Natural killer cell (primary cell): ENCODE measurements around the gene PORCN. TPM values are rescaled to one million over a fixed set of nuclear protein-coding genes. Genes with fewer than 3 reads are reported as not detected.
A peak's percentile ranks its signal among the peaks of the same experiment; 100 is the strongest.

Experiments
- ATAC-seq, 3 donors: fragments of 150-1000 bp in 2 of 3; fragments of 200-7000 bp in 1 of 3; cut with Tn5 transposase; 1 replicate in 1 of 3; 2 replicates in 2 of 3; pipeline ENCODE4 v1.10.0; 2021; ENCODE audit warnings: mild to moderate bottlenecking in 2 of 3, moderate library complexity in 2 of 3
- DNase-seq, 2 donors: peaks; one replicate each; pipeline versions ENCODE4 v3.0.0 to v3.0.0-alpha.2; 2013 to 2021; ENCODE audit warnings: mixed read lengths in 1 of 2
- H3K27ac ChIP-seq: one replicate; pipeline ENCODE4 v1.5.1; 2013; ENCODE audit warnings: mild to moderate bottlenecking, low read length
- H3K27me3 ChIP-seq: one replicate; pipeline ENCODE4 v1.6.1; 2013; ENCODE audit warnings: low read length; ENCODE audit not compliant: control insufficient read depth, insufficient read depth
- H3K36me3 ChIP-seq: one replicate; pipeline ENCODE4 v1.6.1; 2013; ENCODE audit warnings: low read length; ENCODE audit not compliant: control insufficient read depth, insufficient read depth
- H3K4me1 ChIP-seq: one replicate; pipeline ENCODE4 v1.6.1; 2013; ENCODE audit warnings: low read length; ENCODE audit not compliant: control insufficient read depth, insufficient read depth
- H3K4me3 ChIP-seq: one replicate; pipeline ENCODE4 v1.5.1; 2013; ENCODE audit warnings: low read length
- H3K9me3 ChIP-seq: one replicate; pipeline ENCODE4 v1.6.1; 2013; ENCODE audit warnings: low read length; ENCODE audit not compliant: control insufficient read depth, insufficient read depth
- H3K27ac Mint-ChIP-seq, 2 donors: one replicate each; pipeline ENCODE4 v1.8.0; 2022; ENCODE audit warnings: mild to moderate bottlenecking in 2 of 2, mixed read lengths in 2 of 2, moderate library complexity in 1 of 2
- H3K27me3 Mint-ChIP-seq, 2 donors: one replicate each; pipeline ENCODE4 v1.8.0; 2022; ENCODE audit warnings: low read depth in 2 of 2, mixed read lengths in 2 of 2
- H3K36me3 Mint-ChIP-seq: one replicate; pipeline ENCODE4 v1.8.0; 2022; ENCODE audit warnings: mixed read lengths
- H3K4me1 Mint-ChIP-seq, 2 donors: one replicate each; pipeline ENCODE4 v1.8.0; 2022; ENCODE audit warnings: mixed read lengths in 2 of 2
- H3K4me3 Mint-ChIP-seq: one replicate; pipeline ENCODE4 v1.8.0; 2022; ENCODE audit warnings: mild to moderate bottlenecking, moderate library complexity, mixed read lengths
- H3K9me3 Mint-ChIP-seq, 2 donors: one replicate each; pipeline ENCODE4 v1.8.0; 2022; ENCODE audit warnings: mixed read lengths in 2 of 2
- CTCF ChIP-seq: fragments of 200-600 bp; IDR thresholded peaks from one replicate; pipeline ENCODE4 v1.8.0; 2022; ENCODE audit warnings: antibody characterized with exemption
- WGBS: methylation state at CpG from one replicate; pipeline ENCODE4 v1.1.7; 2013; ENCODE audit warnings: missing lambda C conversion rate; ENCODE audit not compliant: insufficient coverage; 5-methylcytosine and 5-hydroxymethylcytosine counted together
- intact Hi-C: fragments of 100-400 bp; cut with micrococcal nuclease; formaldehyde crosslinking; loops from one replicate; pipeline ENCODE4 v1.14.2; 2022
- total RNA-seq, 4 donors: library from RNA; stranded (reverse); fragments of 120-200 nt in 1 of 4; gene quantifications; one replicate each; pipeline versions ENCODE4 v1.2.3 to v1.2.4, GENCODE V29; 2013 to 2022

Gene PORCN
- total RNA-seq, 3 donors from 2014 or later (not counting 1 experiment from before 2014, with no cell fraction given) = 29.6 to 33.1 (median 31.1) TPM

DNA sequence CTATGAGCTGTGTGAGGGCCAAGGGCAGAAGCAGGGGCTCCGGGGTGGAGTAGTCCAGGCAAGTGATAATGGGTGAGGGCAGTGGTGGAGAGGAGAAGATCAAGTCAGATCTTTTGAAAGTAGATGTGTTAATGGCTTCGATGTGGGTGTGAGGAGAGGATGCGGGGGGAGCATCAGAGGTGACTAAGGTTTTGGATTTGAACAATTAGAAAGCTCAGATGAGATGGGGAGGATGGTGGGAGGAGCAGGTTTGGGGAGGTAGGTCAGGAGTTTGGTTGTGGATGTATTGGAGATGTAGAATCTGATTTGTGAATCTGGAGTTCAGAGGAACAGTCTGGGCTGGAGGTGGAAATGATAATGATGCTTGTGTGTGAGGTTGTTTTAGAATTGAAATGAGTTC lies 28.2 kb upstream of the PORCN start:
- ATAC-seq (no peak), DNase-seq (no peak)
- no peaks in the 10 kb centered on the region for H3K27me3 ChIP-seq
- WGBS = 93% methylated on average over 3 of the region's 3 CpGs
- H3K27me3 Mint-ChIP-seq = no peaks in the 10 kb centered on the region
- H3K4me1 Mint-ChIP-seq = peaks cover 14 to 41% of the 10 kb centered on the region in 2 donors
- H3K36me3 ChIP-seq = peaks cover 14% of the 10 kb centered on the region
- TF ChIP-seq CTCF = no peak
- H3K36me3 Mint-ChIP-seq = no peaks in the 10 kb centered on the region
- no peak overlapping the region for H3K4me3 ChIP-seq
- peak overlapping the region; percentile 10 to 73 for H3K27ac Mint-ChIP-seq
- no peaks in the 10 kb centered on the region for H3K9me3 ChIP-seq
- H3K4me1 ChIP-seq = peaks cover 18% of the 10 kb centered on the region
- intact Hi-C loops = no loop called here
- no peaks in the 10 kb centered on the region for H3K9me3 Mint-ChIP-seq
- no peak overlapping the region for H3K4me3 Mint-ChIP-seq
- H3K27ac ChIP-seq = no peak overlapping the region

- intact Hi-C loops = no loop called here
Observed at GRCh38 chrX:48482526-48482925, 26.3 kb upstream of the PORCN start.

GRCh38 chrX:48487362-48487798 lies 21.4 kb upstream of the PORCN start:
- Mint-ChIP-seq H3K4me3 (peak overlapping the region; percentile 31), H3K9me3 (no peaks in the 10 kb centered on the region), H3K27me3 (no peaks in the 10 kb centered on the region), H3K27ac (peak overlapping the region; percentile 81 to 86), H3K4me1 (peaks cover 18 to 20% of the 10 kb centered on the region in 2 donors), H3K36me3 (no peaks in the 10 kb centered on the region)
- ATAC-seq = peak; percentile 69 to 72 (median 70)
- Histone ChIP-seq H3K4me3 (no peak overlapping the region), H3K36me3 (peaks cover 4% of the 10 kb centered on the region), H3K27me3 (no peaks in the 10 kb centered on the region), H3K9me3 (no peaks in the 10 kb centered on the region), H3K27ac (peak overlapping the region; percentile 74), H3K4me1 (peaks cover 20% of the 10 kb centered on the region)
- DNase-seq = peak in 1 of 2 donors; percentile 24
- intact Hi-C loops = no loop called here
- TF ChIP-seq CTCF = no peak
- 57% methylated on average over 10 of the region's 10 CpGs for WGBS

More at GRCh38 chrX:48482526-48482925, 26.3 kb upstream of the PORCN start:
- TF ChIP-seq CTCF = no peak
- no peaks in the 10 kb centered on the region for H3K36me3 Mint-ChIP-seq
- Histone ChIP-seq H3K4me3 (no peak overlapping the region), H3K4me1 (peaks cover 12% of the 10 kb centered on the region), H3K36me3 (peaks cover 14% of the 10 kb centered on the region), H3K9me3 (no peaks in the 10 kb centered on the region), H3K27me3 (no peaks in the 10 kb centered on the region), H3K27ac (no peak overlapping the region)
- no peaks in the 10 kb centered on the region for H3K9me3 Mint-ChIP-seq
- ATAC-seq (no peak), DNase-seq (no peak)
- no peak overlapping the region for H3K4me3 Mint-ChIP-seq
- H3K27ac Mint-ChIP-seq = no peak overlapping the region
- H3K4me1 Mint-ChIP-seq = peaks cover 9 to 32% of the 10 kb centered on the region in 2 donors
- H3K27me3 Mint-ChIP-seq = no peaks in the 10 kb centered on the region
- WGBS = 96% methylated on average over 7 of the region's 7 CpGs

- no peak for TF ChIP-seq CTCF
- peak in 1 of 3 donors; percentile 32 for ATAC-seq
Observed at GRCh38 chrX:48488034-48488433, 20.8 kb upstream of the PORCN start.

More at GRCh38 chrX:48488034-48488433, 20.8 kb upstream of the PORCN start:
- WGBS = 84% methylated on average over 3 of the region's 3 CpGs
- Histone ChIP-seq H3K36me3 (peaks cover 4% of the 10 kb centered on the region), H3K9me3 (no peaks in the 10 kb centered on the region), H3K27ac (peak overlapping the region; percentile 74), H3K27me3 (no peaks in the 10 kb centered on the region), H3K4me1 (peaks cover 20% of the 10 kb centered on the region), H3K4me3 (no peak overlapping the region)
- Mint-ChIP-seq H3K36me3 (no peaks in the 10 kb centered on the region), H3K9me3 (no peaks in the 10 kb centered on the region), H3K27ac (peak overlapping the region; percentile 81 to 86), H3K27me3 (no peaks in the 10 kb centered on the region), H3K4me3 (no peak overlapping the region), H3K4me1 (peaks cover 18 to 20% of the 10 kb centered on the region in 2 donors)
- no peak for DNase-seq
- intact Hi-C loops = no loop called here
